Right lobe of liver (tissue), 6 donors: ENCODE results near the gene TNFRSF13B. TPM values are rescaled to one million over a fixed set of nuclear protein-coding genes. Genes with fewer than 3 reads are reported as not detected.
"Not testable (repeated sequence)": the region's sequence is repeated elsewhere in the genome, so short reads cannot be mapped to it uniquely, and the experiment has no call there.

Experiments
- ATAC-seq, 4 donors: fragments of 200-7000 bp; cut with Tn5 transposase; one replicate each; pipeline ENCODE4 v1.9.1; 2020; ENCODE audit warnings: mild to moderate bottlenecking in 4 of 4, moderate library complexity in 4 of 4
- DNase-seq, 3 donors: peaks; one replicate each; pipeline ENCODE4 v3.0.0-alpha.2; 2020
- H3K27ac ChIP-seq, 3 donors: fragments of 200-600 bp; one replicate each; pipeline ENCODE4 v1.8.0; 2022
- H3K27me3 ChIP-seq, 2 donors: fragments of 200-600 bp; one replicate each; pipeline ENCODE4 v1.8.0; 2022
- H3K36me3 ChIP-seq, 4 donors: fragments of 200-600 bp; sonication (generic) in 1 of 4; one replicate each; pipeline versions ENCODE4 v1.5.1 to v1.8.0; 2017 to 2022; ENCODE audit warnings: control low read depth in 1 of 4
- H3K4me1 ChIP-seq, 4 donors: fragments of 200-600 bp; sonication (generic) in 1 of 4; one replicate each; pipeline versions ENCODE4 v1.5.1 to v1.8.0; 2017 to 2022; ENCODE audit warnings: control low read depth in 1 of 4
- H3K4me3 ChIP-seq, 3 donors: fragments of 200-600 bp; one replicate each; pipeline ENCODE4 v1.8.0; 2022
- H3K9me3 ChIP-seq, 4 donors: fragments of 200-600 bp; sonication (generic) in 1 of 4; one replicate each; pipeline versions ENCODE4 v1.5.1 to v1.8.0; 2017 to 2022; ENCODE audit warnings: control low read depth in 1 of 4
- CTCF ChIP-seq, 4 donors: fragments of 200-600 bp in 3 of 4; fragments of 450-650 bp in 1 of 4; IDR thresholded peaks; one replicate each; pipeline versions ENCODE4 v1.5.1 to v1.8.0; 2016 to 2022; ENCODE audit warnings: antibody characterized with exemption in 4 of 4, mild to moderate bottlenecking in 2 of 4
- POLR2A ChIP-seq: fragments of 450-650 bp; IDR thresholded peaks from one replicate; pipeline ENCODE4 v1.6.1; 2017; ENCODE audit warnings: antibody characterized with exemption, mild to moderate bottlenecking
- WGBS: methylation state at CpG from one replicate; pipeline ENCODE4 v1.1.6; 2018; ENCODE audit warnings: low coverage, low lambda C conversion rate; ENCODE audit not compliant: insufficient coverage; ENCODE audit errors: missing lambda C conversion rate; 5-methylcytosine and 5-hydroxymethylcytosine counted together
- intact Hi-C, 2 donors: fragments of 100-400 bp; cut with DNase I; formaldehyde crosslinking; loops; one replicate each; pipeline versions ENCODE4 v1.11.2 to v1.14.1; 2022
- small RNA-seq, 2 experiments: library from RNA; depleted of rRNA; stranded (forward); fragments of <200 nt; gene quantifications; one replicate each; pipeline ENCODE3, GENCODE V24; 2016
- total RNA-seq, 6 experiments: library from RNA; depleted of rRNA in 2 of 6; stranded (reverse); fragments of >200 nt in 2 of 6; fragmentation: NEBNext Ultra II Directional in 3 of 6; extraction: Animal tissue kit (Norgen Biotek cat#: 25700) in 3 of 6; gene quantifications; one replicate each; pipeline versions ENCODE4 v1.1.0 to v1.2.4, GENCODE V29; 2016 to 2023
- donor health status: DM: no; HTN: yes; CAD: no.
- donor health status: DM: no; HTN: no; CAD: no.
- donor health status: DM: no; HTN: no; CAD: no.
- donor health status: DM: no; HTN: yes; CAD: no.
- donor health status: DM: no; HTN: yes; CAD: no.

The TNFRSF13B gene
- total RNA-seq, 6 experiments from 2014 or later: 0.44 TPM; not detected in 5

GRCh38 chr17:16900288-16900882 is 71.5 kb downstream of the TNFRSF13B start:
- intact Hi-C loops: no loop called here
- 43% methylated on average over 1 of the region's 2 CpGs for WGBS
- no peak for TF ChIP-seq POLR2A
- no peak for TF ChIP-seq CTCF (IDR thresholded peaks at IDR 0.05)
- DNase-seq (no peak), ATAC-seq (no peak)
- no peaks in the 10 kb centered on the region for H3K36me3 ChIP-seq
- H3K27ac ChIP-seq: no peak overlapping the region
- H3K4me3 ChIP-seq: no peak overlapping the region
- no peaks in the 10 kb centered on the region for H3K4me1 ChIP-seq
- H3K27me3 ChIP-seq: no peaks in the 10 kb centered on the region
- H3K9me3 ChIP-seq: no peaks in the 10 kb centered on the region

- H3K4me3 ChIP-seq, H3K9me3 ChIP-seq, H3K27me3 ChIP-seq, H3K27ac ChIP-seq, DNase-seq, intact Hi-C loops, H3K36me3 ChIP-seq, ATAC-seq, H3K4me1 ChIP-seq: not testable (repeated sequence)
- 72% methylated on average over 4 of the region's 10 CpGs for WGBS
Observed at GRCh38 chr17:16897211-16897896, 74.6 kb downstream of the TNFRSF13B start.

- DNase-seq, H3K27me3 ChIP-seq, H3K4me1 ChIP-seq, H3K9me3 ChIP-seq, H3K27ac ChIP-seq, H3K4me3 ChIP-seq, intact Hi-C loops, H3K36me3 ChIP-seq, ATAC-seq: not testable (repeated sequence)
- 77% methylated on average over 4 of the region's 8 CpGs for WGBS
Observed at GRCh38 chr17:16896235-16896634, 75.7 kb downstream of the TNFRSF13B start.

GRCh38 chr17:16893527-16893926 is 78.4 kb downstream of the TNFRSF13B start:
- ATAC-seq, H3K4me1 ChIP-seq, H3K36me3 ChIP-seq, H3K4me3 ChIP-seq, H3K27ac ChIP-seq, H3K27me3 ChIP-seq, intact Hi-C loops, H3K9me3 ChIP-seq: not testable (repeated sequence)
- peak in 1 of 3 donors; percentile 16 for DNase-seq
- no CpG with 5 or more reads among the region's 19 CpGs for WGBS

GRCh38 chr17:16892876-16893454 is 79.0 kb downstream of the TNFRSF13B start:
- ATAC-seq, H3K27ac ChIP-seq, H3K36me3 ChIP-seq, H3K4me3 ChIP-seq, H3K4me1 ChIP-seq, DNase-seq, H3K27me3 ChIP-seq, intact Hi-C loops, H3K9me3 ChIP-seq: not testable (repeated sequence)
- WGBS: 89% methylated on average over 10 of the region's 20 CpGs

GRCh38 chr17:16889088-16889465 is 82.8 kb downstream of the TNFRSF13B start:
- no peaks in the 10 kb centered on the region for H3K36me3 ChIP-seq
- intact Hi-C loops: no loop called here
- no peak for ATAC-seq
- no peaks in the 10 kb centered on the region for H3K27me3 ChIP-seq
- H3K4me3 ChIP-seq: no peak overlapping the region
- no peaks in the 10 kb centered on the region for H3K4me1 ChIP-seq
- TF ChIP-seq CTCF (IDR thresholded peaks at IDR 0.05) (no peak), POLR2A (no peak)
- DNase-seq: no peak
- WGBS: no CpG with 5 or more reads among the region's 5 CpGs
- no peaks in the 10 kb centered on the region for H3K9me3 ChIP-seq
- no peak overlapping the region for H3K27ac ChIP-seq

Small RNA genes within 50 kb of the gene (small RNA-seq; reads per million reads assigned to genes)
- 0 reads per million in 2 experiments for gene AL353996.1

Other genes starting within 250 kb of the TNFRSF13B start
- gene MPRIP, start 70.3 kb upstream of the TNFRSF13B start, total RNA-seq: 10 to 100 TPM; 39.0 to 97.6 (median 76.7) TPM
- 1 to 10 TPM in 5 of 6 experiments, under 1 TPM in 1; 0.68 to 3.6 (median 2.8) TPM for gene PLD6, start 234.2 kb upstream of the TNFRSF13B start, total RNA-seq